Stimulated activated naive B cell treated with anti-CD40 and anti-IgM and Interleukin-4, amounts not matched to agents 10 μg/mL and 1 μg/mL and 100 μg/mL, for 72 hours (primary cell): Measurements from ENCODE around the gene KCNJ6.

ENCODE experiments used
- ATAC-seq, 2 donors: fragments of 150-1000 bp; cut with Tn5 transposase; replicated peaks; 2 replicates each; pipeline ENCODE4 v1.10.0; 2021; ENCODE audit warnings: moderate library complexity in 1 of 2
- DNase-seq: peaks from one replicate; pipeline ENCODE4 v3.0.0; 2021
- H3K27ac Mint-ChIP-seq: one replicate; pipeline ENCODE4 v1.8.0; 2022; ENCODE audit warnings: mild to moderate bottlenecking, mixed read lengths
- H3K27me3 Mint-ChIP-seq, 2 donors: one replicate each; pipeline ENCODE4 v1.8.0; 2022; ENCODE audit warnings: mixed read lengths in 2 of 2
- H3K36me3 Mint-ChIP-seq, 2 donors: one replicate each; pipeline ENCODE4 v1.8.0; 2022; ENCODE audit warnings: mixed read lengths in 2 of 2, mild to moderate bottlenecking in 1 of 2
- H3K4me1 Mint-ChIP-seq, 2 donors: one replicate each; pipeline ENCODE4 v1.8.0; 2022; ENCODE audit warnings: mixed read lengths in 2 of 2, mild to moderate bottlenecking in 1 of 2
- H3K4me3 Mint-ChIP-seq, 2 donors: one replicate each; pipeline ENCODE4 v1.8.0; 2022; ENCODE audit warnings: mild to moderate bottlenecking in 2 of 2, mixed read lengths in 2 of 2, moderate library complexity in 1 of 2
- H3K9me3 Mint-ChIP-seq, 2 donors: one replicate each; pipeline ENCODE4 v1.8.0; 2022; ENCODE audit warnings: mixed read lengths in 2 of 2, mild to moderate bottlenecking in 1 of 2

The KCNJ6 gene

DNA sequence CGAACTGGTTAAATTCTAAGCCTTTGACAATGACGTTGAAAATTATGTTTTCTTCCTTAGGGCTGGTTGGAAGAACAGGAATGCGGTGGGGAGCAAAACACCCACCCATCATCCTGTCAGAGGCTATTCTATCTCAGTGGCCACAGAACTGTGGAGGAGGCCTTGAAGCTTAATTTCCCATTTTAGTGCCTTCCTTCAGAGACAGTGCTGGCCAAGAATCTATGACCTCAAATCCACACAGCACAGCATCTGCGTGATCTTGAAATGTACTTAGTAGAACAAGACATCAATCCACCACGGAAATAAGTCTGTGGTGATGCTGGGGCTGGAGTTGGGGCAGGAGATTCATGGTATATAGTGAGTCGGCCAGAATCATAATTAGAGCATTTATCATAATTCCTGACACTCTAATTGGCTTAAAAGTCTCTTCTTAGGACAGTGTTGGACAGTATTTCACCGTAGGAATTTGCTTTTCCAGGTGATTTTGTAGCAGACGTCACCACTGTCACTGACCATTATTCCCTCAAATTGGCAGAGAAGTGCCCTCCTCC, 113.1 kb downstream of the KCNJ6 start:
- Mint-ChIP-seq H3K4me3 (no peak overlapping the region), H3K9me3 (peaks cover 3 to 5% of the 10 kb centered on the region in 2 donors), H3K4me1 (no peaks in the 10 kb centered on the region), H3K27ac (no peak overlapping the region), H3K27me3 (peaks cover 6 to 8% of the 10 kb centered on the region in 2 donors), H3K36me3 (no peaks in the 10 kb centered on the region)
- ATAC-seq (no peak), DNase-seq (no peak)

DNA sequence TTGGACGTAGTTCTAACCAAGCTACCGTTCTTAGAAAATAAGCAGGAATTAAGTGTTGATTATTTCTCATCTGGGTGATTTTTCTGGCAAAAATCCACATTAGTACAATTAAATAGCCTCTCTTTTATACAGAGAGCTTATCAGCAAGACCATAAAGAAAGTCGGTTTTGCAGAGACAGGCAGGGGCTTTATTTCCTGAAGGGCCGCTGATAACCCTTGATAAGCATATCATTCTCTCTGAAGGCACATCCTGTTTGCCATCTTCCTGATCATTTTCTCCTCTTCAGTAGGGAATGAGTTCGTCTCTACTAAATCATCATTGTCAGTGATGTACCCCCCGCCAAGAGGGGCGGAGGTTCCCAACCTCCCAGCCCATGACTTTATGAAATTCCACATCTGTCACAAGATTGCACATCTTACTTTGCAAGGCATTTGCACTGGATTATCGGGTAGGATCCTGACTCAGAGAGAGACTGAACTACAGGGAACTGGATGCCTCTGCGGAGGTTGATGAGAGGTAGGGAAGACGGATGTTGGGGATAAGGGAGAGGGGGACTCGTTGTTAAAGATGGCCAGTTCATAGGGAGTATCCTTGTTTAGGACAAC, 115.7 kb downstream of the KCNJ6 start:
- Mint-ChIP-seq H3K27ac (no peak overlapping the region), H3K9me3 (peaks cover 3 to 5% of the 10 kb centered on the region in 2 donors)
- ATAC-seq = no peak

DNA sequence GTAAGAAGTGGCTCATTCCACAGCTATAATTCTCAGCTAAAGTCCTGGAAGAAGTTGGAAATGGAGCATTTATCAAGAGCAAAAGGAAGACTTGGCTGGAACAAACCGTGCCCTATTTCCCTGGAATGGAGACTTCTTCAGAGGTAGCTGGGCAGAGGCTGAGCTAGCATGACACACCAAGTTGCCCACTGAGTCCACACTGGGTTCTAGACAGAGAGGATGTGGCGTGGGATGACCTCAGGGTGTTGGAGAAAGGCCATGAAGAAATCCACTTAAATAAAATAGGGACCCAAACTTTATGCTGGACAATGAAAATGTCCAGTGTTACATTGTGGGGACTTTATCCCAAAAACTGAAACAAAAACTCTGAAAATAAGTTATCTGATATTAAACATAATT, 116.2 kb downstream of the KCNJ6 start:
- no peak overlapping the region for H3K27ac Mint-ChIP-seq
- H3K9me3 Mint-ChIP-seq = peaks cover 3 to 5% of the 10 kb centered on the region in 2 donors
- H3K36me3 Mint-ChIP-seq = no peaks in the 10 kb centered on the region
- DNase-seq (no peak), ATAC-seq (no peak)
- peaks cover 6 to 8% of the 10 kb centered on the region in 2 donors for H3K27me3 Mint-ChIP-seq
- no peaks in the 10 kb centered on the region for H3K4me1 Mint-ChIP-seq
- H3K4me3 Mint-ChIP-seq = no peak overlapping the region

More for the DNA sequence above, 115.7 kb downstream of the KCNJ6 start:
- Mint-ChIP-seq H3K4me1 (no peaks in the 10 kb centered on the region), H3K36me3 (no peaks in the 10 kb centered on the region), H3K27me3 (peaks cover 6 to 8% of the 10 kb centered on the region in 2 donors), H3K4me3 (no peak overlapping the region)
- no peak for DNase-seq

DNA sequence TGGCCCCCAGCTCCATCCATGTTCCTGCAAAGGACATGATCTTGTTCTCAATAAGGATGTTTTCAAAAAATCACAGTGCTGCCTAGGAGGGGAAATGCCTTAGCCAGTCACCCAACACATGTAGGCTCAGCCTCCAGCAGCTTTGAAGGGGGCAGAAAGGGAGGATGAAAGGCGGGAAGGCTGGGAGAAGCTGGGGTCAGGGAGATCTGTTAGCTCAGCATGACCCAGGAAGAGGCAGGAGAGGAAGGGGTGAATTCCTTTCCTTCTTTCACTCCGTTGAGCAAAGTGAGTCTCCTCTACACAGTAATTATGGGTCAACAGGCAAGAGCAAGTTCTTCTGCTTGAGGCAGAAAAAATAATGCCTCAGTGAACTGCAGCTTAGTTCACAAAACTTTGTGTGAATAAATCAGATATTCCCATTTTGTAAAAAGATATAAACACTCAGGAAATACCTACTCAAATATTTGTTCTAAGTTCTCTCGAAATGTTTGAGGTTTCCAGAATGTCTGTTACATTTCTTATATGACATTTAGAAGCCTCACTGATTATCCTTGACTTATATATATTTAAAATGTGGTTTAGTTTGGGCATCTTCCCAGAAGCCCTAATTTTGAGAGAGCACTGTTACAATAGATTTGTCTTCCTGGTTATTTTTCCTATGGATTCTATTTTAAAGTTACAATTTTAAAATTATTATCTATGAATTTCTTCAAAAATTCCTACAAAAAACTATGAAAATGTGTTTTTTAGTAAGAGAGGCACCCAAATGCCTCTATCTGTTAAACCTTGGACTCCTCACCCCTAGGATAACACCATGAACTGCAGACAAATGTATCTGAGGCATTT, 116.8 kb downstream of the KCNJ6 start:
- peaks cover under 1 to 3% of the 10 kb centered on the region in 2 donors for H3K9me3 Mint-ChIP-seq

DNA sequence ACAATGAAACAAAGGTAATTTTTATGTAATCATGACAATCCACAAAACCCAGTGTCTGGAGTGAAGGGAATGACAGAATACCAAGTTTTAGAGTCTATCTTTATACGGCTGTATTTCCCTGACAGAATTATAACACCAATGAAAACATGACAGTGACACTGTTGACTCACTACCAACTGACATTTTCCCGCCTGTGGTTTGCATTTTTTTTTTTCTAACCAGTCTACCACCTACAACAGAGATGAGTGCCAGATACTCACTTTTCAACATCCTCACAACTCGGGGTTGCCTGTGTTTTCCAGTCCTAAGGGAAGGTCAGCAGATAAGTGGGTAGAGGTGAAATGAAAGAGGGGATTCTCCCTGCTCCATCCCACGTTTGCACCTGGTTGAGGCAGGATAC, 118.9 kb downstream of the KCNJ6 start:
- no peaks in the 10 kb centered on the region for H3K36me3 Mint-ChIP-seq
- H3K4me1 Mint-ChIP-seq = no peaks in the 10 kb centered on the region
- no peaks in the 10 kb centered on the region for H3K9me3 Mint-ChIP-seq
- H3K27me3 Mint-ChIP-seq = peaks cover 6 to 8% of the 10 kb centered on the region in 2 donors
- ATAC-seq = no peak
- no peak overlapping the region for H3K4me3 Mint-ChIP-seq
- no peak for DNase-seq
- H3K27ac Mint-ChIP-seq = no peak overlapping the region

More for the DNA sequence above, 116.8 kb downstream of the KCNJ6 start:
- ATAC-seq = no peak
- Mint-ChIP-seq H3K27me3 (peaks cover 6 to 8% of the 10 kb centered on the region in 2 donors), H3K36me3 (no peaks in the 10 kb centered on the region), H3K4me1 (no peaks in the 10 kb centered on the region), H3K4me3 (no peak overlapping the region), H3K27ac (no peak overlapping the region)
- no peak for DNase-seq

DNA sequence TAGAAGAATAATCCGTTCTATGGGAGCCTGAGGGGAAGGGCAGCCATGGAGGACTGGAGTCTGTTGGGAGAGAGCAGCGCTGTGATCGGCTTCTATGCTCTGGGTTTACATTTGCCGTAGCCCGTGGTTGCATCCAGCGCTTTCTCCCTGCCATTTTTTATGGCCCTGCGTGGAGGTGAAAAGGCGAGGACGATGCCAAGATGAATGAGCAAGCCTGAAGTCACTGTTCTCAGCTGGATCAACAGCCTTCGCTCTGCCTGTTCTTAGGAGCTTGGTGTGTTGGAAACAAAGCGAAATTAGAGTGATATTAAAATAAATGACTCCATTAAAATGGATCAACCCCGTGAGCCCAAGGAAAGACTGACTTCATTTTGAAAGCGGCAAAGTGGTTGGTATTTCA, 120.2 kb downstream of the KCNJ6 start:
- no peak for ATAC-seq
- Mint-ChIP-seq H3K36me3 (no peaks in the 10 kb centered on the region), H3K4me1 (no peaks in the 10 kb centered on the region), H3K4me3 (no peak overlapping the region), H3K9me3 (no peaks in the 10 kb centered on the region), H3K27me3 (peaks cover 4 to 6% of the 10 kb centered on the region in 2 donors), H3K27ac (no peak overlapping the region)
- no peak for DNase-seq

DNA sequence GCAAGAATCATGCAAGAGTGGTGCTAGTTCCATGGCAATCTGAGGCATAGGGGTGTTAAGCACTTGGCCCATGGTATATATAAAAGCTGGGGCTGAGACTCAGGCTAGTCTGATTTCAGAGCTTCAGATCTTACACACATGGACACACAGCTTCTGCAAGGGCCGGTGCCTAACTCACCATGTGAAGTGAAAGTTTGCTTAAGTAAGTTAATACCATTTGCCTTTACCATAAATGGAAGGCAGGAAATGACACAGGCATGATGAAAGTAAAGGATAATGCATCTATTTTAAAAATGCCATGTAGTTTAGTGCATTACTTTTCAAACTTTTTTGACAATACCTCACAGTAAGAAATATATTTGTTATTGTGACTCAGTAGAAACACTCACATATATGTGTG, 122.6 kb downstream of the KCNJ6 start:
- Mint-ChIP-seq H3K36me3 (no peaks in the 10 kb centered on the region), H3K9me3 (no peaks in the 10 kb centered on the region), H3K27ac (no peak overlapping the region), H3K4me3 (no peak overlapping the region), H3K4me1 (no peaks in the 10 kb centered on the region), H3K27me3 (no peaks in the 10 kb centered on the region)
- DNase-seq = no peak
- ATAC-seq = no peak

DNA sequence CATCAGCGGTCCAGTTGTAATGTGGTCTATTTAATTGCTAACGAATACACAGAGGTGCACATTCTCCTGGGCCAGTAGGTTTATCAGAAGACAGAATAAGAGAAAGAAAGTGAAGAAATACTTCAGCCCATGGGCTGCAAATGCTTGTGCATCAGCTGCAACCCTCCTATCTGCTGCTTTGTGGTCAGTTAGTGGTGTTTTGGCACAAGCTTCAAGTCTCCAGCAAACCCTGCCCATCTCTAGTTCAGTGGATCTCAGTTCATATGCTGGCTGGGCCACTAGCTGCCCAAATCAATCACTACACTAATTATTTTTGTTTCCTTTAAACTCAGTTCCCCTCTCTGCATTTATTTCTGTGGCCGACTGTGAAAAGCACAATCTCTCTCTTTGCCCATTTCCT, 124.2 kb downstream of the KCNJ6 start:
- ATAC-seq = no peak
- H3K4me1 Mint-ChIP-seq = no peaks in the 10 kb centered on the region
- no peak overlapping the region for H3K27ac Mint-ChIP-seq
- H3K4me3 Mint-ChIP-seq = no peak overlapping the region
- peaks cover 0 to 3% of the 10 kb centered on the region in 2 donors for H3K9me3 Mint-ChIP-seq
- no peaks in the 10 kb centered on the region for H3K27me3 Mint-ChIP-seq
- DNase-seq = no peak
- H3K36me3 Mint-ChIP-seq = no peaks in the 10 kb centered on the region

DNA sequence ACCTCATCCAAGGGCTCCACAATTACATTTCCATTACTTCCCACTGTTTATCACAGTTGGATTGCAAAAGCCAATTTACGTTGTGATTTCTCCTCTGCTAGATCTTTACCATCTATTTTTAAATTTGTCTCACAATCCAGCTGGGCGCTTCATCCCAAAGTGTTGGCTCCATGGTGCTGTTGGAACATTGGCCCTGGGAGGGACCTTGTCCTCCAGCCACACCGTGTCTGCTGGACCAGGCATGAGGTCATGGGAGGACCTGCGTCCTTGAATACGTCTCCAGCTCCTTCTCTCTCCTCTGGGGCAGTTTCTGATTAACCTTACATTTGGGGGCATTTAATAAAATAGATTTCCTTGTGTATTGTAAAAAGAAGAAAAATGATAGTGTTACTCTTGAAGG, 125.4 kb downstream of the KCNJ6 start:
- no peak for ATAC-seq
- H3K9me3 Mint-ChIP-seq = peaks cover 0 to 3% of the 10 kb centered on the region in 2 donors

DNA sequence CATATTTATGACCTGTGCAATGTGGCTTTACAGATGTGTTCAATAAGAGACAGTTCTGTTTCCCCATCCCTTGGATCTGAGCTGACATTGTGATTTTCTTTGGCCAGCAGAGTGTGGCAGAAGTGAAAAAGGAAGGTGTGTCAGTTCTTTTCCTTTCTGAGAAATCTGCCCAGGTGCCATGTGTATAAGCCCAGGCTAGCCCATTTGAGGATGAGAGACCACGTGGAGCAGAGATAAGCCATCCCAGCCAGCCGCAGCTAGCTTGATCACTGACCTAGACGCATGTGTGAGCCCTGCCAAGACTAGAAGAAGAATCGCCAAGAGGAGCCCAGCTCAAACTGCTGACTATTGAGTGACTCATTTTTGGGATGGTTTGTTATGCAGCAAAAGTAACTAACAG, 127.8 kb downstream of the KCNJ6 start:
- Mint-ChIP-seq H3K27me3 (no peaks in the 10 kb centered on the region), H3K9me3 (peaks cover 0 to 3% of the 10 kb centered on the region in 2 donors), H3K4me3 (no peak overlapping the region), H3K4me1 (no peaks in the 10 kb centered on the region), H3K27ac (no peak overlapping the region), H3K36me3 (no peaks in the 10 kb centered on the region)
- DNase-seq (no peak), ATAC-seq (no peak)

More for the DNA sequence above, 125.4 kb downstream of the KCNJ6 start:
- Mint-ChIP-seq H3K4me1 (no peaks in the 10 kb centered on the region), H3K36me3 (no peaks in the 10 kb centered on the region), H3K27me3 (no peaks in the 10 kb centered on the region), H3K4me3 (no peak overlapping the region), H3K27ac (no peak overlapping the region)
- no peak for DNase-seq

DNA sequence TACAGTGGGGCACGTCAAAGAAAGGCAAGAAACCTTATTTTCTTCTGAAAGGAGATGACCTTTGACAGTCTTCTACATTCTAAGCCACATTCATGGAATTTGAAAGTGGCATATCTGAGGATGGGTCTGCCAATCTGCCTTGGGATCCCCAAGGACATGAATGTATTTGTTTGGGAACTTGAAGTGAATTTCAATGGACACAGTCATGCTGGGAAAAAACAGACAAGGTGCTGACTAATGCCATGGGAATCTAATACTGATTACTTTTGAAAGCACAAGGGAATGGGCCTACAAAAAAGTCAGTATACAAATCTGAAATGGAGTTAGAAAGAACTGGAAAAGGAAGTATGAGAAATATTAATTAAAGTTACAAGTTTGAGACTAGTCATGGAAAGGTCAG, 128.8 kb downstream of the KCNJ6 start:
- H3K4me1 Mint-ChIP-seq = no peaks in the 10 kb centered on the region
- DNase-seq (no peak), ATAC-seq (no peak)
- no peak overlapping the region for H3K27ac Mint-ChIP-seq
- no peak overlapping the region for H3K4me3 Mint-ChIP-seq
- no peaks in the 10 kb centered on the region for H3K27me3 Mint-ChIP-seq
- no peaks in the 10 kb centered on the region for H3K36me3 Mint-ChIP-seq
- peaks cover 0 to 4% of the 10 kb centered on the region in 2 donors for H3K9me3 Mint-ChIP-seq

DNA sequence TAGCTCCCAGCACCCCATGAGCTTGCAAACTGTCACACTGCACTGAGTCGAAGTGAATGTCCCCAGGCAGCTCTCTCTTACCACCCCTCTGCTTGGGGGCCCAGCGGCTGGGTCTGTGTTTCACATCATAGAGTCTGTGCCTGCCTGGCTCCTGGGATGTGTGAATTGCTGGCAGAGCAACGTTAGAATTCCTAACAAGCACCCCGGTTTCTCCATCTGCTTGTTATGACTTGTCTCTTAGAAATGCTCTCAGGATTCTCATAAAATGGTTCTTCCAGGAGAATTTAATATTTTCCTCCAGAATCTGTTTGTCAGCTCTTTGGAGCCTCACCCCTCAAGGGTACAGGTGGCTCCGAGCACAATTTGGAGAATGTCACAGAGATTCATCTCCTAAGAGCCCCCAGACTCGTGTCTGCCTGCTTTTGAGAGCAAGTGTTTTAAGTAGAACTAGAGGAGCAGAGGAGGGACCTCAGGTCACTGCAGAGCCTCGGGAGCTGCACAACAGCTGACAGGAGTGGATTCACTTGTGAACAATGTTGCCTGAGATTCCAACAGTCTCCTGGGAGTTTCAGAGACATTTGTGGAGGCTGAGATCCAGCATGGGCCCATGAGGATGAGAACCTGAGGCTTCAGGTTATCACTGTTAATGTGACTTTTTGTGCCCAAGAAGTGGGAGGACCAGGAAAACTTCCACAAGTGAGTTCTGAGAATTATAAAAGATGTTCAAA, 131.5 kb downstream of the KCNJ6 start:
- Mint-ChIP-seq H3K27ac (no peak overlapping the region), H3K9me3 (peaks cover 4 to 7% of the 10 kb centered on the region in 2 donors), H3K27me3 (no peaks in the 10 kb centered on the region), H3K4me3 (no peak overlapping the region), H3K4me1 (no peaks in the 10 kb centered on the region), H3K36me3 (no peaks in the 10 kb centered on the region)
- DNase-seq (no peak), ATAC-seq (no peak)

DNA sequence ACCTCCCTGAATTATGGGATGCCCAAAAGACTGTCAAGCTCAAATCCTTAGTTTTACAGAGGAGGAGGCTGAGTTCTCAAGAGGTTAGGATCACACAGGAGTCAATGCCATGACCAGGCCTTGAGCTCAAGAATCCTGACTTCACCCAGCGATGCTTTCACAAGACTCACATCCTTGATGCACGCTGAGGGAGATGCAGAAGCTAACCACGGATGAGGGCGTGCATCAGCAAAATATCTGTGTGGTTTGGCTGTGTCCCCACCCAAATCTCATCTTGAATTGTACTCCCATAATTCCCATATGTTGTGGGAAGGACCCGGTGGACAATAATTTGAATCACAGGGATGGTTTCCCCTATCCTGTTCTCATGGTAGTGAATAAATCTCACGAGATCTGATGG, 133.2 kb downstream of the KCNJ6 start:
- no peak overlapping the region for H3K4me3 Mint-ChIP-seq
- ATAC-seq (no peak), DNase-seq (no peak)
- H3K4me1 Mint-ChIP-seq = no peaks in the 10 kb centered on the region
- peaks cover 4% of the 10 kb centered on the region in 2 donors for H3K9me3 Mint-ChIP-seq
- H3K27ac Mint-ChIP-seq = no peak overlapping the region
- H3K36me3 Mint-ChIP-seq = no peaks in the 10 kb centered on the region
- H3K27me3 Mint-ChIP-seq = peaks cover 0 to 4% of the 10 kb centered on the region in 2 donors
